ENCODE results near the gene MEX3A. TPM values are rescaled to one million over a fixed set of nuclear protein-coding genes. Genes with fewer than 3 reads are reported as not detected.

Gene MEX3A
- total RNA-seq, 1 experiment from 2014 or later: 5.0 TPM

DNA sequence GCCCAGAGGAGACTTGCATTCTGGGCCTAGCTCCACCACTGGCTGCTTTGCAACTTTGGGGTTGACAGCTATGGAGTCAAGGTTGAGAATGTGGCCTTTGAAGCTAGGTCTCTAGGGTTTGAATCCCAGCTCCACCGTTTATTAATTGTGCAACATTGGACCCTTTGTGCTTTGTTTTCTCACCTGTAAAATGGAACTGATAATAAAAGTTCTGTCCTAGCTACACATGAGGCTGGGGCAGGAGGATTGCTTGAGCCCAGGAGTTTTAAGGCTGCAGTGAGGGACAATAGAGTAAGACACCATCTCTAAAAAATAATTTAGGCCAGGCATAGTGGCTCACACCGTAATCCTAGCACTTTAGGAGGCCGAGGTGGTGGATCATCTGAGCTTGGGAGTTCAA, 17.0 kb upstream of the MEX3A start:
- CTCF ChIA-PET: interaction anchor here (19.9 kb wide), 1 partner anchor 28 kb away, joined by 356 read pairs; no protein-coding TSS in a partner anchor
- peaks cover 76% of the 10 kb centered on the region for H3K4me1 Mint-ChIP-seq (ENCODE audit: low read depth, unreplicated experiment)
- no peaks in the 10 kb centered on the region for H3K9me3 Mint-ChIP-seq (ENCODE audit: low read depth, unreplicated experiment)
- H3K4me3 Mint-ChIP-seq (ENCODE audit: low read depth, unreplicated experiment): no peak overlapping the region
- peaks cover 29% of the 10 kb centered on the region for H3K36me3 Mint-ChIP-seq (ENCODE audit: insufficient read depth, unreplicated experiment)
- BruUV-seq (replicated peaks): no TSS peak
- intact Hi-C loops (cut with micrococcal nuclease; ENCODE audit: unreplicated experiment): no loop called here
- H3K27ac Mint-ChIP-seq (ENCODE audit: unreplicated experiment): no peak overlapping the region
- H3K27me3 Mint-ChIP-seq (ENCODE audit: unreplicated experiment): no peaks in the 10 kb centered on the region
- DNase-seq: no peak
- TF ChIP-seq, protein P1, sequence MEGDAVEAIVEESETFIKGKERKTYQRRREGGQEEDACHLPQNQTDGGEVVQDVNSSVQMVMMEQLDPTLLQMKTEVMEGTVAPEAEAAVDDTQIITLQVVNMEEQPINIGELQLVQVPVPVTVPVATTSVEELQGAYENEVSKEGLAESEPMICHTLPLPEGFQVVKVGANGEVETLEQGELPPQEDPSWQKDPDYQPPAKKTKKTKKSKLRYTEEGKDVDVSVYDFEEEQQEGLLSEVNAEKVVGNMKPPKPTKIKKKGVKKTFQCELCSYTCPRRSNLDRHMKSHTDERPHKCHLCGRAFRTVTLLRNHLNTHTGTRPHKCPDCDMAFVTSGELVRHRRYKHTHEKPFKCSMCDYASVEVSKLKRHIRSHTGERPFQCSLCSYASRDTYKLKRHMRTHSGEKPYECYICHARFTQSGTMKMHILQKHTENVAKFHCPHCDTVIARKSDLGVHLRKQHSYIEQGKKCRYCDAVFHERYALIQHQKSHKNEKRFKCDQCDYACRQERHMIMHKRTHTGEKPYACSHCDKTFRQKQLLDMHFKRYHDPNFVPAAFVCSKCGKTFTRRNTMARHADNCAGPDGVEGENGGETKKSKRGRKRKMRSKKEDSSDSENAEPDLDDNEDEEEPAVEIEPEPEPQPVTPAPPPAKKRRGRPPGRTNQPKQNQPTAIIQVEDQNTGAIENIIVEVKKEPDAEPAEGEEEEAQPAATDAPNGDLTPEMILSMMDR (IDR thresholded peaks at IDR 0.05; ENCODE audit: unreplicated experiment): no peak

- no peak overlapping the region for H3K4me3 Mint-ChIP-seq (ENCODE audit: low read depth, unreplicated experiment)
- no peak overlapping the region for H3K27ac Mint-ChIP-seq (ENCODE audit: unreplicated experiment)
- intact Hi-C loops (cut with micrococcal nuclease; ENCODE audit: unreplicated experiment): no loop called here
- no peaks in the 10 kb centered on the region for H3K9me3 Mint-ChIP-seq (ENCODE audit: low read depth, unreplicated experiment)
- BruUV-seq (replicated peaks): no TSS peak
- peaks cover 75% of the 10 kb centered on the region for H3K4me1 Mint-ChIP-seq (ENCODE audit: low read depth, unreplicated experiment)
- CTCF ChIA-PET: interaction anchor here (19.9 kb wide), 1 partner anchor 29 kb away, joined by 356 read pairs; no protein-coding TSS in a partner anchor
- peaks cover 24% of the 10 kb centered on the region for H3K36me3 Mint-ChIP-seq (ENCODE audit: insufficient read depth, unreplicated experiment)
- TF ChIP-seq, protein P1 (IDR thresholded peaks at IDR 0.05; ENCODE audit: unreplicated experiment): no peak
- no peaks in the 10 kb centered on the region for H3K27me3 Mint-ChIP-seq (ENCODE audit: unreplicated experiment)
- DNase-seq: no peak
Measured at GRCh38 chr1:156098784-156099183, 16.5 kb upstream of the MEX3A start.

DNA sequence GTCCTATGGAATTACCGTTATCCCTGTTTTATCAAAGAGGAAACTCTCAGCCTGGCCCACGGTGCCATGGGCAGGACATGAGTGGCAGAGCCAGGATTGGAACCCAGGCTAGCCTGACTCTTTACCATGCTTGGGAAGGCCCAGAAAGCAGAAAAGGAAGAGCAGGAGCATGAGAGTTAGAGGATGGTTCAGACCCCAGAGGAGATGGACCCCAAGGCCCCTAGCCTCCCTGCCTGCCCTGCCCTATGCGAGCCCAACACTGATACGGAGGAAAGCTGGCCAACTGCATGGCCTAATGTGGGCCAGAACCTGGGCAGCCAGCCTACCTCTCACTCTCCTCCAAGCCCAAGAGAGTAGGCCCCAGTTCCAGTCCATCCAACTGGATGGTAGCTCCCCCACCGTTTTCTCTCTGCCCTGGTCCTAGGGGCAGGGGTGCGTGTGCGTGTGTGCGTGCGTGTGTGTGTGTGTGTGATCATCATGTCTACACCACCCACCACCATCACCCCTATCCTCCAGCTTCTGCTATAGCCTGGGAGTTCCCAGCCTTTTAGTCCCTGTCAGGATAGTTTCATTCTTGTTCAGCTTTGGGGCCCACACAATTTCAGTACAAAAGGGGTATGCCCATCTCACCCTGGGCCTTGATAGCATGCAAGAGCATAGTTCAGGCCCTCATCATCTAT, 15.4 kb upstream of the MEX3A start:
- intact Hi-C loops (cut with micrococcal nuclease; ENCODE audit: unreplicated experiment): no loop called here
- H3K36me3 Mint-ChIP-seq (ENCODE audit: insufficient read depth, unreplicated experiment): peaks cover 18% of the 10 kb centered on the region
- H3K4me1 Mint-ChIP-seq (ENCODE audit: low read depth, unreplicated experiment): peaks cover 69% of the 10 kb centered on the region
- no TSS peak for BruUV-seq (replicated peaks)
- CTCF ChIA-PET: interaction anchor here (0.5 to 19.9 kb wide), 9 partner anchors 16 to 584 kb away, joined by 3 to 356 read pairs (median 8); partner anchors contain the start of genes LMNA and PMF1
- no peaks in the 10 kb centered on the region for H3K27me3 Mint-ChIP-seq (ENCODE audit: unreplicated experiment)
- H3K9me3 Mint-ChIP-seq (ENCODE audit: low read depth, unreplicated experiment): no peaks in the 10 kb centered on the region
- no peak overlapping the region for H3K4me3 Mint-ChIP-seq (ENCODE audit: low read depth, unreplicated experiment)
- no peak for DNase-seq
- H3K27ac Mint-ChIP-seq (ENCODE audit: unreplicated experiment): peak overlapping the region; percentile 98
- TF ChIP-seq, protein P1 (IDR thresholded peaks at IDR 0.05; ENCODE audit: unreplicated experiment): no peak

- CTCF ChIA-PET: interaction anchor here (0.5 to 19.9 kb wide), 13 partner anchors 10 to 583 kb away, joined by 3 to 356 read pairs (median 6); partner anchors contain the start of genes LMNA, PMF1 and SMG5
- TSS peak; percentile 69 for BruUV-seq (replicated peaks)
- intact Hi-C loops (cut with micrococcal nuclease; ENCODE audit: unreplicated experiment): loop anchor here (1.0 kb wide), 1 partner anchor 33 kb away; no protein-coding TSS in a partner anchor
- TF ChIP-seq, protein P1 (IDR thresholded peaks at IDR 0.05; ENCODE audit: unreplicated experiment): peak; percentile 93
- H3K27ac Mint-ChIP-seq (ENCODE audit: unreplicated experiment): peak overlapping the region; percentile 98
- DNase-seq: peak; percentile 97
- H3K4me1 Mint-ChIP-seq (ENCODE audit: low read depth, unreplicated experiment): peaks cover 61% of the 10 kb centered on the region
- H3K36me3 Mint-ChIP-seq (ENCODE audit: insufficient read depth, unreplicated experiment): peaks cover 18% of the 10 kb centered on the region
- H3K4me3 Mint-ChIP-seq (ENCODE audit: low read depth, unreplicated experiment): peak overlapping the region; percentile 27
- H3K9me3 Mint-ChIP-seq (ENCODE audit: low read depth, unreplicated experiment): no peaks in the 10 kb centered on the region
- H3K27me3 Mint-ChIP-seq (ENCODE audit: unreplicated experiment): no peaks in the 10 kb centered on the region
Measured at GRCh38 chr1:156096640-156097391, 14.6 kb upstream of the MEX3A start.

All from Calu3 (cell line).